Neutrophil (primary cell): ENCODE data around the gene CA12.

Experiments used
- H3K27ac ChIP-seq: fragments of 200-600 bp; sonication (generic); 2 replicates; pipeline ENCODE4 v1.5.1; 2016; ENCODE audit warnings: mild to moderate bottlenecking, moderate library complexity
- H3K27me3 ChIP-seq: fragments of 200-600 bp; sonication (generic); 2 replicates; pipeline ENCODE4 v1.6.0; 2016; ENCODE audit warnings: mild to moderate bottlenecking
- H3K36me3 ChIP-seq: fragments of 200-600 bp; sonication (generic); 2 replicates; pipeline ENCODE4 v1.5.1; 2017
- H3K4me1 ChIP-seq, 2 experiments: fragments of 200-600 bp in 1 of 2; sonication (generic) in 1 of 2; 1 replicate in 1 of 2; 2 replicates in 1 of 2; pipeline versions ENCODE4 v1.5.1 to v1.6.1; 2013 to 2016; ENCODE audit warnings: low read depth in 1 of 2, low read length in 1 of 2, mild to moderate bottlenecking in 1 of 2, moderate library complexity in 1 of 2; ENCODE audit not compliant: control insufficient read depth in 1 of 2, insufficient read depth in 1 of 2
- H3K4me3 ChIP-seq, 2 experiments: fragments of 200-600 bp in 1 of 2; sonication (generic) in 1 of 2; 1 replicate in 1 of 2; 2 replicates in 1 of 2; pipeline ENCODE4 v1.5.1; 2013 to 2016; ENCODE audit warnings: low read depth in 1 of 2, low read length in 1 of 2, mild to moderate bottlenecking in 1 of 2, moderate library complexity in 1 of 2
- H3K9me3 ChIP-seq: fragments of 200-600 bp; sonication (generic); 2 replicates; pipeline ENCODE4 v1.5.1; 2016
- CTCF ChIP-seq: fragments of 200-600 bp; sonication (generic); IDR thresholded peaks from 2 replicates; pipeline ENCODE4 v1.5.1; 2016; ENCODE audit warnings: antibody characterized with exemption

CA12 gene

GRCh38 chr15:63340878-63341277, 40.8 kb downstream of the CA12 start:
- TF ChIP-seq CTCF = no peak
- Histone ChIP-seq H3K36me3 (no peaks in the 10 kb centered on the region), H3K4me3 (no peak overlapping the region), H3K4me1 (no peaks in the 10 kb centered on the region), H3K27me3 (no peaks in the 10 kb centered on the region), H3K9me3 (no peaks in the 10 kb centered on the region), H3K27ac (no peak overlapping the region)

- no peak overlapping the region for H3K4me3 ChIP-seq
- H3K36me3 ChIP-seq = no peaks in the 10 kb centered on the region
- H3K27ac ChIP-seq = no peak overlapping the region
- H3K27me3 ChIP-seq = no peaks in the 10 kb centered on the region
- no peaks in the 10 kb centered on the region for H3K9me3 ChIP-seq
- no peaks in the 10 kb centered on the region for H3K4me1 ChIP-seq
- TF ChIP-seq CTCF = no peak
Measured at GRCh38 chr15:63340353-63340752, 41.3 kb downstream of the CA12 start.

- H3K4me3 ChIP-seq = no peak overlapping the region
- TF ChIP-seq CTCF = no peak
- H3K27ac ChIP-seq = no peak overlapping the region
- H3K9me3 ChIP-seq = no peaks in the 10 kb centered on the region
- no peaks in the 10 kb centered on the region for H3K27me3 ChIP-seq
- H3K4me1 ChIP-seq = no peaks in the 10 kb centered on the region
- no peaks in the 10 kb centered on the region for H3K36me3 ChIP-seq
Measured at GRCh38 chr15:63339836-63340235, 41.8 kb downstream of the CA12 start.

GRCh38 chr15:63339006-63339766, 42.5 kb downstream of the CA12 start:
- H3K27ac ChIP-seq = no peak overlapping the region
- TF ChIP-seq CTCF = no peak
- no peaks in the 10 kb centered on the region for H3K36me3 ChIP-seq
- no peak overlapping the region for H3K4me3 ChIP-seq
- H3K9me3 ChIP-seq = no peaks in the 10 kb centered on the region
- no peaks in the 10 kb centered on the region for H3K27me3 ChIP-seq
- H3K4me1 ChIP-seq = no peaks in the 10 kb centered on the region

GRCh38 chr15:63338170-63338569, 43.5 kb downstream of the CA12 start:
- TF ChIP-seq CTCF = no peak
- H3K36me3 ChIP-seq = no peaks in the 10 kb centered on the region

More at GRCh38 chr15:63338170-63338569, 43.5 kb downstream of the CA12 start:
- H3K4me3 ChIP-seq = no peak overlapping the region
- H3K27ac ChIP-seq = no peak overlapping the region
- H3K9me3 ChIP-seq = no peaks in the 10 kb centered on the region
- H3K27me3 ChIP-seq = no peaks in the 10 kb centered on the region
- H3K4me1 ChIP-seq = no peaks in the 10 kb centered on the region
